GM21529 (cell line): ENCODE data around the gene GUCY2D.
"Not testable (repeated sequence)": the region's sequence is repeated elsewhere in the genome, so short reads cannot be mapped to it uniquely, and the experiment has no call there.

Experiments
- ATAC-seq: cut with Tn5 transposase; IDR thresholded peaks from one replicate; pipeline ENCODE4 v1.9.1; 2021; ENCODE audit not compliant: unreplicated experiment

The GUCY2D gene

DNA sequence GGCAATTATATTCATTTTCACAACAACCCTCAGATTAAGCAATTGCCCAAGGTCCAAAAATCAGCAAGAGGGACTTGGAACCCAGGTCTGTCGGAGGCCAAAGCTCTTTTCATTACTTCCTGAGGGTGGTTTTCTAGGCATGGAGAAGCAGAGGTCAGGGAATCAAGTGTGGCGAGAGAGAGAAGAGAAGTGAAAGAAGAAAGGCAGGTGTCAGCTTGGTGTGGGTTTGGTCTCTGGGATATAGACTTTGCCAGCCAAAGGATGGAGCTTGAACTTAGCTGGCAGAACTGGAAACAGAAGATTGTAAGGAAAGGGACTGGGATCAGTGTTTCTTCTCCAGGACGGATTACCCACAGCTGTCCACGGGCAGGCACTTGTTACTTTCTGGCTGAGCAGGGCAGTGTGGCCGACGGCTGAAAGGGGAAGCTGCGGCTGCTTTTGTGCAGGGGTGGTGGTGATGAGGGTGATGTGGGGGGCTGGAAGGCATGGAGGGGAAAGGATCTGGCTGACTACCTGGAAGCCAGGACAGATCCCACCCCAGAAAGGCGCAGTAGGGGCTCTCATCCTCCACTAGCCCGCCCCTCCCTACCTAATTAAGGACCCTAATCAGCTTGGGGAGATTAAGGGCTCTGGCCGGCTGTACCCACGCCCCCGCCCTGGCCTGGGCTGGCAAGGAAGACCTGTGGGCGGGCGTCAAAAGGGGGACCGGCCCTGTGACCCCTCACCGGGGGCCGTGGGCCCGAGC is at the start of gene GUCY2D:
Gene GUCY2D (plus strand): TSS at position 640 of the 745 bp plus-strand sequence. CDS start 433 bp downstream, outside the sequence.
- ATAC-seq: no peak

DNA sequence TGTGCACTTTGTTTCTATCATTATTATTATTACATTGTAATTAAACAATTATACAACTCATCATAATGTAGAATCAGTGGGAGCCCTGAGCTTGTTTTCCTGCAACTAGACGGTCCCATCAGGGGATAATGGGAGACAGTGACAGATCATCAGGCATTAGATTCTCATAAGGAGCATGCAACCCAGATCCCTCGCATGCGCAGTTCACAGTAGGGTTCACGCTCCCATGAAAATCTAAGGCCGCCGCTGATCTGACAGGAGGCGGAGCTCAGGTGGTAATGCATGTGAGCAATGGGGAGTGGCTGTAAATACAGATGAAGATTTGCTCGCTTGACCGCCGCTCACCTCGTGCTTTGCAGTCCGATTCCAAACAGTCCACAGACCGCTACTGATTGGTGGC is 49.1 kb upstream of the GUCY2D start:
- ATAC-seq: not testable (repeated sequence)

- ATAC-seq: no peak
These were observed 46.8 kb upstream of the GUCY2D start for GRCh38 chr17:7955414-7956227.

DNA sequence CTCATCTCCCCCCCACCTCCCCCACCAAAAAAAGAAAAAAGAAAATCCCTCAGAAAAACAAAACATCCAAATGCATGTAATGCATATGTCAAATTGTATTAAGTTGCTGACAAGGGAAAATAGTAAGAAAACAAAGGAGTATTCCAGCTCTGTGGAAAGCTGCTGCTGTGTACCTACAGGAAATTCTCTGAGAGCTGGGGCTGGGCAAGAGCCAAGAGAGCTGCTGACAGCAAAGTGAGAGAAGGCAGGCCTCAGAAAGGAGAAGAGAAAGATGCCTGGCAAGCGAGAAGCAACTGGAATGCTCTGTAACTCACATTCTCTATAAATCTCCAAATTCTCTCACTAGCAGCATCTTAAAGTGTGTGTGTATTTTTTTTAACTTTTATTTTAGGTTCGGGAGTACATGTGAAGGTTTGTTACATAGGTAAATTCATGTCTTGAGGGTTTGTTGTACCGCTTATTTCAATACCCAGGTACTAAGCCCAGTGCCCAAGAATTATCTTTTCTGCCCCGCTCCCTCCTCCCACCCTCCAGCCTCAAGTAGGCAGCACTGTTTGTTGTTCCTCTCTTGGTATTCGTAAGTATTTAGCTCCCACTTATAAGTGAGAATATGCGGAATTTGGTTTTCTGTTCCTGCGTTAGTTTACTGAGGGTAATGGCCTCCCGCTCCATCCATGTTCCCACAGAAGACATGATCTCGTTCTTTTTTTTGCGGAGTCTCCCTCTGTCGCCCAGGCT is 46.0 kb upstream of the GUCY2D start:
- ATAC-seq: no peak

- ATAC-seq: no peak
These were observed 42.7 kb upstream of the GUCY2D start for GRCh38 chr17:7959503-7960253.

- no peak for ATAC-seq
These were observed 41.0 kb upstream of the GUCY2D start for GRCh38 chr17:7961421-7961820.

- no peak for ATAC-seq
These were observed 34.7 kb upstream of the GUCY2D start for GRCh38 chr17:7967751-7968150.

GRCh38 chr17:7969433-7969832 is 33.0 kb upstream of the GUCY2D start:
- no peak for ATAC-seq

DNA sequence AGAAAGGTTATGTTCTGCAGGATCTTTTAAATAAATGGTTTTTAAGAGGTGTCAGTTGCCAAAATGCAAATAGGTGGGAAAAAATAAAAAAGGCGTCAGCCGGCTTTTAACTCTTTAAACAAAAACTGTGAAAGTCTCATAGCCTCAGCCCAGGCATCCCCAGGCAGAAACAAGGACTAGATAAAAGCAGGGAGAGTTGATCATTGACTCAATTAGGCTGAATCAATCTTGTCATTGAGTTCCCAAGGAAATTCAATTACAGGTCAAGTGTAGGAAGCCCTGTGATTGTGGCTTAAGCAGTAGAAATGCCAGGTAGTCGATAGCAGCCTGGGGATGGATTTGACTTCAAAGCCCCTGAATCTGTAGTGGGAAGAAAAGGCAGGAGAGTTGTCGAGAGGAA is 30.8 kb upstream of the GUCY2D start:
- ATAC-seq: no peak

GRCh38 chr17:7972131-7972785 is 30.2 kb upstream of the GUCY2D start:
- no peak for ATAC-seq

DNA sequence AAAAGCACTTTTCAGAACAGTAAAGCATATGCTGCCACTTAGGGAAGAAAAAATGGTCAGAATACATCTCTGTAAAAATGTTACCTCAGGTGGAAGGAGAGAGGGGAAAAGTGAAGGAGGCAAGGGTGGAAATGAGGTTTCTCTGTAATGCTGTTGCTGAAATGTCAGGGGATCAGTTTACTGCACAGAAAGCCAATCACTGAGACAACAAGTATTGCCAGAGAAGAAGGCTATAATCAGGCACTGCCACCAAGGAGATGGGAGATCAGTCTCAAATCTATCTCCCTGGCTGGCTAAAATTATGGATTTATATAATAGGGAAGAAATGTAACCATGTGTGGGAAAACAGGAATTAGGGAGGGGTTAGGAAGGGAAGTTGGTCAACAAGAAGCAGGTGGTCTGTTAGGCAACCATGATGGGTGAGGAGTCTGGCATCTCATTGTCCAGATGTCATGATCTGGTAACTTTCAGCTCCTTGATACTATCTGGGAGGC is 27.7 kb upstream of the GUCY2D start:
- no peak for ATAC-seq

- no peak for ATAC-seq
These were observed 25.4 kb upstream of the GUCY2D start for GRCh38 chr17:7977039-7977438.

GRCh38 chr17:7977805-7978204 is 24.6 kb upstream of the GUCY2D start:
- no peak for ATAC-seq

- ATAC-seq: no peak
These were observed 20.2 kb upstream of the GUCY2D start for GRCh38 chr17:7982173-7982572.

DNA sequence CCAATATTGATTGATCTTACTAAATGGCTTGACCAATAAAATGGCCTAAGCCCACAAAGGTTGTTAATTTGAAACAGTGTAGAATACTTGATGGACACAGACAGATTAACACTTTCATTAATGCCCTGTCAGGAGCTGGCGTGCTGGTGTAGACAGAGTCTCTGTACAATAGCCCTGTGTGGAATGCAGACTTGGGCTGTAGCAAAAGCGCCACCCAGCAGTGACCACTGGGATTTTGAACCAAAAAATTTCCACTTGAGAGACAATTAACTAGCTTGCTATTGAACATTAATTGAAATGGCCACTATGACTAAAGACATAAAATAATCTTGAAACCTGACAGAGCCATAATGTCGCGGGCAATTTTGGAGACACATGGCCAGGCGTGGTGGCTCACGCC is 19.7 kb upstream of the GUCY2D start:
- no peak for ATAC-seq

DNA sequence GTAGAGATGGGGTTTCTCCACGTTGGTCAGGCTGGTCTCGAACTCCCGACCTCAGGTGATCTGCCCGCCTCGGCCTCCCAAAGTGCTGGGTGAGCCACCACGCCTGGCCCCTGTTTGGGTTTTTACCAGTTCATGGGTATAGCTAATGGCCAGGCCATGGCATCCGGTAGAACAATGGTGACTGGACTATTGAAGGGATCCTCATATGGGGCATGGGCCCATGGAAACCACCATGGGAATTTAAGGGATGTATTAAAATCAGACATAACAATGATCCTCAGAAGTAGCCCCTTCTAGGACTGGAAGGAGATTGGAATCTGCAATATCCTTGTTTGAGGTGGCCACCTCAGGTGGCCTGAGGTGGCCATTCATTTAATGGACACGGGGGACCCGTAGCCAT is 17.5 kb upstream of the GUCY2D start:
- no peak for ATAC-seq

DNA sequence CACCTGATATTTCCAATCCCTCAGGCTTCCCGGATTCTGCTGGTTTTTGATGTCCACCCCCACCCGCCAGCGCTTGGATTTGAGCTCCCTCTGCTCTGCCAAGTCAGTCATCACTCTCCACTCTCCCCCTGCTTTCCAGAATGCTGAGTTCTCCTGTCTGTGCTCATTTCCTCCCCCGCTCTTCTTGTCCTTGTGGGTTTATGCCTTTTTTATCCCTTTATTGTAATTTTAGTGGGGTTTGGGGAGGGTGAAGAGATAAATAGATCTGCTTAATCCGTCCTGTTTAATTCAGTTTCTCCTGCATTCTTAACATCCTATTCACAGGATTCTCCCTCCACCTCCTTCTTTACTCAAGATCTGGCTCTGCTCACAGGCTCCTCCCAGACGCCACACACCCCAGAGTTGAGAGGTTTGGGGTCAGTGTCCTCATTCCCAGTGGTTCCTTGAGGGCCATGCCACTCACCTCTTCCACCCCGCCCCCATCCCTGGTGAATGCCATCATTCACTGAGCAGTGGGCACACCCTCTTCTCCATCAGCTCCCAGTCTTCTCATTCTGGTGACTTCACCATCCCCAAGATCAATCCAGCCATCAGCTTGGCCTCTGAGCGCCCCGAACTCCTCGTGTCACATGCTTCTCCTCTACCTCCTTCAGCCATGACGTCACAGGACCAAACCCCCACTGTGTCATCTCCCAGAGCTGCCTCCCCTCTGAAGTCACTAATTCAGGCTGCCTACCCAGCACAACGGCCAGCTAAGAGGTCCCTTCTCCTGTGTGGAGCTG is 15.1 kb upstream of the GUCY2D start:
- ATAC-seq: no peak

DNA sequence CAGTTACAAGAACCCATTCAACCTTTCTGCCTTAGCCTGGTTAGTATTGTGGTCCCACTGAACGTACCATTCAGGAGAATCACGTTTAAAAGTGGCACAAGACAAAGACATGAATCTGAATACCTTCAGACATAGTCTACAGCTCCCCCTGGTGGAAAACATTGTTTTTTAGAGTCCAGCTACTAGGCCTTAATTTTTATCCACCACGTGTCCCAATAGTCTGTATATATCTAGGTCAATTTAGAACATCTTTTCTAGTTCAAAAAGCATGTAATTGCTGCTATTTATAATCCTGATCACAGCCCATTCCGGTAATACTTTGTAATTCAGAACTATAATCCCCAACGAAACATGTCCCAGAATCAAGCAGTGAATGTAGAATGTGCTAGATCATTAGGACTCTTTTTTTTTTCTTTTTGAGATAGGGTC is 13.7 kb upstream of the GUCY2D start:
- ATAC-seq: no peak
